ENCODE data around the gene CD99. TPM values are rescaled to one million over a fixed set of nuclear protein-coding genes. Genes with fewer than 3 reads are reported as not detected.

The CD99 gene
- total and polyA plus RNA-seq, 9 donors = 149 to 678 (median 283) TPM

GRCh38 chrX:2789569-2789968 lies 98.5 kb downstream of the CD99 start:
- Histone ChIP-seq H3K27ac (no peak overlapping the region), H3K4me3 (no peak overlapping the region), H3K36me3 (no peaks in the 10 kb centered on the region), H3K27me3 (no peaks in the 10 kb centered on the region), H3K9me3 (no peaks in the 10 kb centered on the region), H3K4me1 (ENCODE audit: insufficient read depth) (no peaks in the 10 kb centered on the region)
- WGBS, 3 donors = 90 to 98% (median 93%) methylated on average over 3 of the region's 3 CpGs
- intact Hi-C loops (cut with DNase I) = no loop called here
- no peak for DNase-seq
- TF ChIP-seq POLR2A (IDR thresholded peaks at IDR 0.05) (no peak), CTCF (IDR thresholded peaks at IDR 0.05) (no peak), EP300 (IDR thresholded peaks at IDR 0.05) (no peak)

Other genes starting within 250 kb of the CD99 start
- gene DHRSX, start 190.3 kb upstream of the CD99 start, total RNA-seq = 10 to 100 TPM; 12.2 to 25.9 (median 20.4) TPM
- gene DHRSX, start 190.3 kb upstream of the CD99 start, polyA plus RNA-seq = 10 to 100 TPM; 19.0 to 23.1 TPM
- 10 to 100 TPM; 23.4 to 39.0 (median 25.9) TPM for gene ZBED1, start 190.3 kb upstream of the CD99 start, total RNA-seq
- gene ZBED1, start 190.3 kb upstream of the CD99 start, polyA plus RNA-seq = 10 to 100 TPM; 26.0 to 28.8 TPM
- under 1 TPM in 5 of 7 donors, not detected in 2; 0.15 to 0.48 (median 0.25) TPM for gene XG, start 60.7 kb downstream of the CD99 start, total RNA-seq
- under 1 TPM; 0.27 to 0.98 TPM for gene XG, start 60.7 kb downstream of the CD99 start, polyA plus RNA-seq
- gene GYG2, start 137.6 kb downstream of the CD99 start, total RNA-seq = 1 to 10 TPM in 6 of 7 donors, under 1 TPM in 1; 0.72 to 5.4 (median 3.9) TPM
- 1 to 10 TPM; 3.1 to 9.0 TPM for gene GYG2, start 137.6 kb downstream of the CD99 start, polyA plus RNA-seq
- 10 to 100 TPM; 19.7 to 45.0 (median 41.4) TPM for gene ARSD, start 238.0 kb downstream of the CD99 start, total RNA-seq
- gene ARSD, start 238.0 kb downstream of the CD99 start, polyA plus RNA-seq = 10 to 100 TPM; 24.2 to 46.7 TPM